ENCODE results near the gene XCL2. TPM values are rescaled to one million over a fixed set of nuclear protein-coding genes. Genes with fewer than 3 reads are reported as not detected.
A peak's percentile ranks its signal among the peaks of the same experiment; 100 is the strongest.
"Not testable (repeated sequence)": the region's sequence is repeated elsewhere in the genome, so short reads cannot be mapped to it uniquely, and the experiment has no call there.

Gene XCL2
- total and polyA plus RNA-seq, 5 donors from 2014 or later, result 0.83 TPM; not detected in 4

- no peaks in the 10 kb centered on the region for H3K4me1 Mint-ChIP-seq
- H3K4me3 Mint-ChIP-seq, result no peak overlapping the region
- Histone ChIP-seq H3K27me3 (ENCODE audit: control insufficient read depth, insufficient read depth, low read length) (no peaks in the 10 kb centered on the region), H3K27ac (ENCODE audit: insufficient read depth, low read length, poor library complexity, severe bottlenecking) (no peak overlapping the region), H3K9me3 (ENCODE audit: control insufficient read depth in 2 of 2, low read length in 2 of 2) (no peaks in the 10 kb centered on the region), H3K4me3 (ENCODE audit: low read depth, low read length) (no peak overlapping the region), H3K4me1 (ENCODE audit: control insufficient read depth, insufficient read depth, low read length, poor library complexity, severe bottlenecking) (no peaks in the 10 kb centered on the region), H3K36me3 (ENCODE audit: control insufficient read depth, insufficient read depth, low read length) (no peaks in the 10 kb centered on the region)
- no peaks in the 10 kb centered on the region for H3K9me3 Mint-ChIP-seq
- no peak for DNase-seq
- peaks cover 4% of the 10 kb centered on the region for H3K27me3 Mint-ChIP-seq
- no peak for ATAC-seq (ENCODE audit: low read depth in 2 of 2)
- H3K36me3 Mint-ChIP-seq, result no peaks in the 10 kb centered on the region
- no peak overlapping the region for H3K27ac Mint-ChIP-seq
These were observed 39.0 kb upstream of the XCL2 start for GRCh38 chr1:168582688-168583336.

GRCh38 chr1:168581817-168582572, 38.2 kb upstream of the XCL2 start:
- Mint-ChIP-seq H3K4me3 (no peak overlapping the region), H3K4me1 (no peaks in the 10 kb centered on the region), H3K27me3 (peaks cover 4% of the 10 kb centered on the region), H3K27ac (no peak overlapping the region), H3K9me3 (no peaks in the 10 kb centered on the region), H3K36me3 (no peaks in the 10 kb centered on the region)
- no peak for ATAC-seq (ENCODE audit: low read depth in 2 of 2)
- Histone ChIP-seq H3K36me3 (ENCODE audit: control insufficient read depth, insufficient read depth, low read length) (no peaks in the 10 kb centered on the region), H3K27ac (ENCODE audit: insufficient read depth, low read length, poor library complexity, severe bottlenecking) (no peak overlapping the region), H3K4me1 (ENCODE audit: control insufficient read depth, insufficient read depth, low read length, poor library complexity, severe bottlenecking) (no peaks in the 10 kb centered on the region), H3K4me3 (ENCODE audit: low read depth, low read length) (no peak overlapping the region), H3K9me3 (ENCODE audit: control insufficient read depth in 2 of 2, low read length in 2 of 2) (no peaks in the 10 kb centered on the region), H3K27me3 (ENCODE audit: control insufficient read depth, insufficient read depth, low read length) (no peaks in the 10 kb centered on the region)
- no peak for DNase-seq

GRCh38 chr1:168580991-168581390, 37.2 kb upstream of the XCL2 start:
- H3K27me3 ChIP-seq (ENCODE audit: control insufficient read depth, insufficient read depth, low read length); H3K4me3 Mint-ChIP-seq; H3K27ac ChIP-seq (ENCODE audit: insufficient read depth, low read length, poor library complexity, severe bottlenecking); H3K4me3 ChIP-seq (ENCODE audit: low read depth, low read length); DNase-seq; H3K36me3 Mint-ChIP-seq; H3K27ac Mint-ChIP-seq; H3K9me3 ChIP-seq (ENCODE audit: control insufficient read depth in 2 of 2, low read length in 2 of 2); H3K9me3 Mint-ChIP-seq; H3K4me1 Mint-ChIP-seq; H3K27me3 Mint-ChIP-seq; ATAC-seq (ENCODE audit: low read depth in 2 of 2); H3K36me3 ChIP-seq (ENCODE audit: control insufficient read depth, insufficient read depth, low read length); H3K4me1 ChIP-seq (ENCODE audit: control insufficient read depth, insufficient read depth, low read length, poor library complexity, severe bottlenecking): not testable (repeated sequence)

GRCh38 chr1:168580290-168580689, 36.5 kb upstream of the XCL2 start:
- H3K9me3 ChIP-seq (ENCODE audit: control insufficient read depth in 2 of 2, low read length in 2 of 2); H3K4me1 ChIP-seq (ENCODE audit: control insufficient read depth, insufficient read depth, low read length, poor library complexity, severe bottlenecking); H3K27ac Mint-ChIP-seq; H3K36me3 Mint-ChIP-seq; H3K4me3 Mint-ChIP-seq; ATAC-seq (ENCODE audit: low read depth in 2 of 2); H3K27me3 ChIP-seq (ENCODE audit: control insufficient read depth, insufficient read depth, low read length); H3K4me1 Mint-ChIP-seq; H3K27me3 Mint-ChIP-seq; H3K4me3 ChIP-seq (ENCODE audit: low read depth, low read length); H3K27ac ChIP-seq (ENCODE audit: insufficient read depth, low read length, poor library complexity, severe bottlenecking); H3K9me3 Mint-ChIP-seq; H3K36me3 ChIP-seq (ENCODE audit: control insufficient read depth, insufficient read depth, low read length); DNase-seq: not testable (repeated sequence)

GRCh38 chr1:168578531-168579185, 34.9 kb upstream of the XCL2 start:
- H3K36me3 Mint-ChIP-seq; H3K4me3 Mint-ChIP-seq; H3K9me3 ChIP-seq (ENCODE audit: control insufficient read depth in 2 of 2, low read length in 2 of 2); DNase-seq; H3K27ac Mint-ChIP-seq; H3K27ac ChIP-seq (ENCODE audit: insufficient read depth, low read length, poor library complexity, severe bottlenecking); H3K36me3 ChIP-seq (ENCODE audit: control insufficient read depth, insufficient read depth, low read length); H3K4me1 Mint-ChIP-seq; H3K4me1 ChIP-seq (ENCODE audit: control insufficient read depth, insufficient read depth, low read length, poor library complexity, severe bottlenecking); H3K4me3 ChIP-seq (ENCODE audit: low read depth, low read length); H3K27me3 ChIP-seq (ENCODE audit: control insufficient read depth, insufficient read depth, low read length); H3K9me3 Mint-ChIP-seq; H3K27me3 Mint-ChIP-seq; ATAC-seq (ENCODE audit: low read depth in 2 of 2): not testable (repeated sequence)

GRCh38 chr1:168576245-168576688, 32.5 kb upstream of the XCL2 start, which contains the start of gene XCL1:
XCL1 (plus strand) TSS chr1:168576605; CDS start chr1:168576638, 33 bp downstream.
- not testable (repeated sequence) for H3K36me3 ChIP-seq (ENCODE audit: control insufficient read depth, insufficient read depth, low read length); DNase-seq; H3K27ac ChIP-seq (ENCODE audit: insufficient read depth, low read length, poor library complexity, severe bottlenecking); H3K36me3 Mint-ChIP-seq; H3K27me3 ChIP-seq (ENCODE audit: control insufficient read depth, insufficient read depth, low read length); H3K9me3 ChIP-seq (ENCODE audit: control insufficient read depth in 2 of 2, low read length in 2 of 2); H3K4me3 ChIP-seq (ENCODE audit: low read depth, low read length); H3K9me3 Mint-ChIP-seq; H3K4me1 ChIP-seq (ENCODE audit: control insufficient read depth, insufficient read depth, low read length, poor library complexity, severe bottlenecking); ATAC-seq (ENCODE audit: low read depth in 2 of 2)
- peaks cover 20% of the 10 kb centered on the region for H3K27me3 Mint-ChIP-seq
- H3K4me3 Mint-ChIP-seq, result peak within 1 kb of the TSS in 1 of 4 donors; percentile 32
- peaks cover 0 to 13% (median 7%) of the 10 kb centered on the region in 4 donors for H3K4me1 Mint-ChIP-seq
- H3K27ac Mint-ChIP-seq, result peak within 1 kb of the TSS in 1 of 3 donors; percentile 63

- H3K36me3 ChIP-seq (ENCODE audit: control insufficient read depth, insufficient read depth, low read length); H3K36me3 Mint-ChIP-seq; H3K9me3 ChIP-seq (ENCODE audit: control insufficient read depth in 2 of 2, low read length in 2 of 2); H3K27ac ChIP-seq (ENCODE audit: insufficient read depth, low read length, poor library complexity, severe bottlenecking); H3K4me1 ChIP-seq (ENCODE audit: control insufficient read depth, insufficient read depth, low read length, poor library complexity, severe bottlenecking); H3K27me3 ChIP-seq (ENCODE audit: control insufficient read depth, insufficient read depth, low read length); H3K4me3 Mint-ChIP-seq; H3K27ac Mint-ChIP-seq; H3K4me3 ChIP-seq (ENCODE audit: low read depth, low read length); H3K9me3 Mint-ChIP-seq: not testable (repeated sequence)
- ATAC-seq (ENCODE audit: low read depth in 2 of 2) (peak in 1 of 2 donors; percentile 47), DNase-seq (peak in 2 of 3 donors; percentile 38 to 55)
- peaks cover 25% of the 10 kb centered on the region for H3K27me3 Mint-ChIP-seq
- peaks cover 0 to 13% (median 7%) of the 10 kb centered on the region in 4 donors for H3K4me1 Mint-ChIP-seq
These were observed 30.4 kb upstream of the XCL2 start for GRCh38 chr1:168574234-168574633.
